GM19238 (cell line): ENCODE results near the gene NEURL2.

Experiments
- DNase-seq: peaks from one replicate; pipeline ENCODE4 v3.0.0; 2011; ENCODE audit warnings: low spot score; ENCODE audit not compliant: insufficient read length

The NEURL2 gene

DNA sequence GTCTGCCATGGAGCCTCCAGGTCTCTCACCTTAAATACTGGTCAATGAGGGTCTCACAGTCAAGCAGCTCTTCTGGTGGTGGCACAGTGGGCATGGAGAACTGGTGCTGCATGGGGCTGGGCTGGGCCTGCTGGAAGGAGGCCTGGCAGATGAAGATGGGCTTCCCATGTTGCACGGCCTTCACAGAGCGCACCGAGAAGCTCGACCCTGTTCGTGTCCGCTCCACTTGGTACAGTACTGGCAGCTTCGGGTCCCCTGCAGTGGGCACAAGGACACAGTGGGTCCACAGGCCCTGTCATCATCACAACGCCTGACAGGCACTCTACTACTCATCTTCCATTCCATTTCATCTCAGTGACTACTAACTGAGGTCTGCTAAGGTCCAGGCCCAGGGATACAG is 42.6 kb downstream of the NEURL2 start:
- no peak for DNase-seq

DNA sequence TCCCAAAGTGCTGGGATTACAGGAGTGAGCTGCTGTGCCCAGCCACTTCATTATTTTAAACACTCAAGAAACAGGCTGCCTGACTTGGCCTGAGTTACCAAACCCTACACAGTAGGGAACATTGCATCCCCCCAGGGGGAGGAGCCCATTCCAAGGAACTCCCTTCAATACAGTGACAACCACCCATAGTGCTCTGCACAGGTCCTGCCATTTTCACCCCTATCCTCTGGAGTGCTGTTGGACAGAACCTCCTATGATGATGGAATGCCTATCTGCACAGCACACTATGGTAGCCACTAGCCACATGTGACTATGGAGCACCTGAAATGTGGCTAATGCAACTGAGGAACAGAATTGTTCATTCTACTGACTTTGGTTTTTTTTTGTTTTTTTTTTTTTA is 45.6 kb downstream of the NEURL2 start:
- no peak for DNase-seq

DNA sequence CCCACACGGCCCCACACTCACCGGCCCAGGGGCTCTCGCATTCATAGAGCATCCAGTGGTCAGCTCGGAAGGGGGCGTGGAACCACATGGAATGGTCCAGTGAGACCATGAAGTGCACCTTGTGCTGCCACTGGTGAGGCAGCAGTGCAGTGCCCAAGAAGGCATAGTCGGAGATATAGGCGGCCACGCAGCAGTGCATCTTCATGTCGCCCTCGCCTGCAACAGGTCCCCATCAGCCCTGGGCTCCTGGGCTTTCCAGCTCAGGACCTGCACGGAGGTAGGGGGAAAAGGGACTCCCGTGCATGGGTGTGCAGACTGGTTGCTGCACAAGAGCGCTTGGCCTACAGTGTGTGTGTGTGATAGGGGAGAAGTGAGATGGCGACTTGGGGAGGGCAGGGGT is 47.5 kb downstream of the NEURL2 start:
- no peak for DNase-seq

DNA sequence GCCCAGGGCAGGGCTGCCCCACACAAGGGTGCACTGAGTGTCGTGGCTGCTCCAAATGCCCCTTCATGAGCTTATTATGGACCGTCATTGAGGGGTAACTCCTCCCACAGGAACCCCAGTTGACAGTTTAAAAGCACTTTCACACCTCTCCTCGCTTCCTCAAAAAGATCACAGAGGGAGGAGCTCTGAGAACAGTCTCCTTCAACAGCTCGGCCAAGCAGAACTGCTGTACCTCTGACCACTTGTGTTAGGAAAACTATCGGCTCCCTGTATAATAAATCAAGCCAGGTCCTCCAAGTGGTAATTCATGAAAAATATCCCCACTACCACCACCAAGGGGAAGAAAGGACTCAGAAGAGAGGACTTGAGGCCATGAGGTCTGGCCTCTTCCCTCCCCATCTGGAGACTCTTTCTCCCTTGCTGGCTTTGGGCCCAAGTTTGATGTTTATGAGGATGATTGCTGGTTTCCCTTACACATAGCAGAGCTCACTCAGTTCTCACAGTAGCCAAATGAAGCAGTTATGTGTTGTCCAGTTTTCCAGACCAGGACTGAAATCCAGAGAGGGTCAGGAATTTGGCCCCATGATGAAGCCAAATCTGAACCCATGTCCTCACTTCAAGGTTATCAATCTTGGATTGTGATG is 48.7 kb downstream of the NEURL2 start:
- peak; percentile 52 for DNase-seq

DNA sequence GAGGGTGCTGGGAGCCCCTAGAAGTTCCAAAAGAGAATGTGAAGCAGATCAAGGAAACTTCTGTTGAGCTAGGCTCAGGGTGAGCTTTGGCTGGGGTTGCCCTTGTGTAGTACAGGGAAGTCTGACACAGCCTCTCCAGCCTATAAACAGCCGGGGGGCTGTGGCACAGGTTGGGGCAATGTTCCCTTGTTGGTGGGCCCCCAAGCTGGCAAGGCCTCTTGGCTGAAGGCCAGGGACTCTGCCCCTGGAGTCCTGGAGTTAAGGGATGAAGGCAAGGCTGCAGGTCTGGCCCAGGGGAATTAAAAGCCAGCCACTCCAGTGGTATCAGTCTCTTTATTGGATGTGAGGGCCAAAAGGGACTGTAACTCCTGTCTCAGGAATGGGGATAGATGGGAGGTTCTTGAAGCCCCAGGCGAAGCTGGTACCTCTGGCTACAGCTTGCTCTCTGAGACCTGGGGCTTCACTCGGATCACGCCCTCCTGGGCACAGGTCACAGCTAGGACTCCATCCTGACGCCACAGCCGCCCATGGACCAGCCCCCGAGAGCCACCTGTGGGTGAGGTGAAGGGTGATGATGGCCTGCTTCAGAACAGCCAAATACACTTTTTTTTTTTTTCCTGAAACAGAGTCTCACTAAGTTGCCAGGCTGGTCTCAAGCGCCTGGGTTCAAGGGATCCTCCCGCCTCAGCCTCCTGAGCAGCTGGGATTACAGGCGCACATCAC is 49.4 kb downstream of the NEURL2 start:
- no peak for DNase-seq

DNA sequence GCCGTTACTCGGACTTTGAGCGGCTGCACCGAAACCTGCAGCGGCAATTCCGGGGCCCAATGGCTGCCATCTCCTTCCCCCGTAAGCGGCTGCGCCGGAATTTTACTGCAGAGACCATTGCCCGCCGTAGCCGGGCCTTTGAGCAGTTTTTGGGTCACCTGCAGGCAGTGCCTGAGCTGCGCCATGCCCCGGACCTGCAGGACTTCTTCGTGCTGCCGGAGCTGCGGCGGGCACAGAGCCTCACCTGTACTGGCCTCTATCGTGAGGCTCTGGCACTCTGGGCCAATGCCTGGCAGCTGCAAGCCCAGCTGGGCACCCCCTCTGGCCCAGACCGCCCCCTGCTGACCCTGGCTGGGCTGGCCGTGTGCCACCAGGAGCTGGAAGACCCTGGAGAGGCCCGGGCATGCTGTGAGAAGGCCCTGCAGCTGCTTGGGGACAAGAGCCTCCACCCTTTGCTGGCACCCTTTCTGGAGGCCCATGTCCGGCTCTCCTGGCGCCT is 50.3 kb downstream of the NEURL2 start:
- DNase-seq = no peak
